Measurements from ENCODE around the gene HIP1.
"Not testable (repeated sequence)": the region's sequence is repeated elsewhere in the genome, so short reads cannot be mapped to it uniquely, and the experiment has no call there.

HIP1 gene

DNA sequence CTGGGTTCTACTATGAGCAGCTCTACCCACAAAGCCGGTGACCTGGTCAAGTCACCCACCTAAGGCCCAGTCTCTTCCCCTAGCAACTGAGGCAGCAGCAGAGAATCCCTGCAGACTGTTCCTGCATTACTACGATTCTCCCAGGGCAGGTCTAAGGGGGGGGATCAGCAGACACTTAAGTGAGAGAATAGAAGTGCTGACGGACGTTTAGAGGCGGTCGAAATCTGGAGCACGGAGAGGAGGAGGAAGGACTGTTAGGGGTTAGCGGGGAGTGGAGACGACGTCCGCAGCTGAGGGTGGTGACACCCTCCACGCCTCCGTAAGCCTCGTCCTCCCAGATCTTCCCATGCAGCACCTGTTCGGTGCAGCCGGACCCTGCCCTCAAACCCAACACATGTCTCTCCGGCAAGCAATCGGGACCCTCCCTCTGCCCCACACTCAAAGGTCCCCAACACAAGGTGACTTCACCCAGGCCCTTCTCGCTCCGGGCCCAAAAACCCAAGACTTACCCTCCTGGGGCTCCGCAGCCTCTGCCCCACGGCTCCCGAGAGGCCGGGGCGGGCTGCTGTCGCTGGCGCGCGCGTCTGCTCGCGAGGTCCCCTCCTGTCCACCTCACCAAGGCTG is 253.3 kb downstream of the HIP1 start:
- not testable (repeated sequence) for FAIRE-seq

All from TTC549 (cell line).